B cell (primary cell): ENCODE measurements around the gene AEBP2. TPM values are rescaled to one million over a fixed set of nuclear protein-coding genes. Genes with fewer than 3 reads are reported as not detected.

Source experiments
- ATAC-seq: fragments of 200-7000 bp; cut with Tn5 transposase; one replicate; pipeline ENCODE4 v1.10.0; 2021; ENCODE audit warnings: low read depth, mild to moderate bottlenecking, moderate number of reproducible peaks, moderate library complexity
- CTCF ChIA-PET: fragments of 350-600 bp; sonication (Branson Sonifier 250); formaldehyde crosslinking; loops from one replicate; lab custom pipeline; 2021; ENCODE audit warnings: antibody characterized with exemption, inconsistent platforms; lab: Charles Lee
- POLR2A ChIA-PET: fragments of 350-600 bp; sonication (Branson Sonifier 250); formaldehyde crosslinking; loops from one replicate; lab custom pipeline; 2021; ENCODE audit warnings: antibody characterized with exemption; lab: Charles Lee
- DNase-seq: peaks from one replicate; pipeline ENCODE4 v3.0.0; 2013
- H2AFZ ChIP-seq: 2 replicates; pipeline ENCODE4 v1.6.1; 2012; ENCODE audit warnings: mild to moderate bottlenecking, low read depth, low read length; ENCODE audit not compliant: insufficient read depth, poor library complexity, severe bottlenecking
- H3K27ac ChIP-seq, 2 donors: 1 replicate in 1 of 2; 2 replicates in 1 of 2; pipeline ENCODE4 v1.5.1; 2012 to 2013; ENCODE audit warnings: low read length in 2 of 2, mild to moderate bottlenecking in 2 of 2, moderate library complexity in 1 of 2
- H3K27me3 ChIP-seq, 4 experiments: fragments of 200-600 bp in 1 of 4; sonication (generic) in 1 of 4; replicated peaks in 1 of 4; 1 replicate in 2 of 4; 2 replicates in 2 of 4; pipeline versions ENCODE4 v1.6.1 to v1.7.0; 2013 to 2016; ENCODE audit warnings: low read length in 3 of 4, mild to moderate bottlenecking in 2 of 4, mixed read lengths in 1 of 4, moderate library complexity in 1 of 4; ENCODE audit not compliant: insufficient read depth in 4 of 4, control insufficient read depth in 3 of 4; ENCODE audit errors: control extremely low read depth in 1 of 4
- H3K36me3 ChIP-seq, 2 experiments: replicated peaks in 1 of 2; 1 replicate in 1 of 2; 2 replicates in 1 of 2; pipeline versions ENCODE4 v1.6.1 to v1.7.1; 2013; ENCODE audit warnings: low read length in 1 of 2; ENCODE audit not compliant: insufficient read depth in 2 of 2, control insufficient read depth in 1 of 2; ENCODE audit errors: control extremely low read depth in 1 of 2, extremely low read depth in 1 of 2
- H3K4me1 ChIP-seq, 2 donors: fragments of 200-600 bp in 1 of 2; sonication (generic) in 1 of 2; 1 replicate in 1 of 2; 2 replicates in 1 of 2; pipeline versions ENCODE4 v1.5.1 to v1.6.1; 2013 to 2017; ENCODE audit warnings: low read length in 2 of 2; ENCODE audit not compliant: control insufficient read depth in 2 of 2, insufficient read depth in 2 of 2
- H3K4me2 ChIP-seq: replicated peaks from 2 replicates; pipeline ENCODE3; 2012; ENCODE audit warnings: mild to moderate bottlenecking, low read depth, low read length; ENCODE audit not compliant: poor library complexity, severe bottlenecking
- H3K4me3 ChIP-seq, 5 experiments: fragments of 200-600 bp in 1 of 5; sonication (generic) in 1 of 5; 1 replicate in 3 of 5; 2 replicates in 2 of 5; pipeline versions ENCODE4 v1.5.1 to v1.7.0; 2011 to 2016; ENCODE audit warnings: low read length in 4 of 5, mild to moderate bottlenecking in 4 of 5, low read depth in 2 of 5, control low read depth in 1 of 5, moderate library complexity in 1 of 5; ENCODE audit not compliant: insufficient read depth in 1 of 5; ENCODE audit errors: control extremely low read depth in 1 of 5, extremely low read depth in 1 of 5
- H3K79me2 ChIP-seq: fragments of 200-600 bp; sonication (generic); one replicate; pipeline ENCODE4 v1.6.0; 2016; ENCODE audit warnings: low read length; ENCODE audit not compliant: control insufficient read depth, insufficient read depth
- H3K9ac ChIP-seq: fragments of 200-600 bp; sonication (generic); 2 replicates; pipeline ENCODE4 v1.6.1; 2017; ENCODE audit warnings: mild to moderate bottlenecking, low read length, moderate library complexity
- H3K9me3 ChIP-seq, 3 donors: one replicate each; pipeline versions ENCODE4 v1.6.1 to v1.7.1; 2013; ENCODE audit warnings: low read length in 2 of 3; ENCODE audit not compliant: control insufficient read depth in 2 of 3, insufficient read depth in 1 of 3; ENCODE audit errors: control extremely low read depth in 1 of 3
- H4K20me1 ChIP-seq: 2 replicates; pipeline ENCODE4 v1.6.0; 2012; ENCODE audit warnings: mild to moderate bottlenecking, low read length; ENCODE audit not compliant: insufficient read depth, control insufficient read depth, poor library complexity, severe bottlenecking
- H3K27ac Mint-ChIP-seq: one replicate; pipeline ENCODE4 v1.8.0; 2021; ENCODE audit warnings: mixed read lengths
- H3K27me3 Mint-ChIP-seq: one replicate; pipeline ENCODE4 v1.8.0; 2021; ENCODE audit warnings: mixed read lengths
- H3K4me1 Mint-ChIP-seq: one replicate; pipeline ENCODE4 v1.8.0; 2021; ENCODE audit warnings: mixed read lengths
- H3K4me3 Mint-ChIP-seq: one replicate; pipeline ENCODE4 v1.8.0; 2021; ENCODE audit warnings: mixed read lengths
- H3K9me3 Mint-ChIP-seq: one replicate; pipeline ENCODE4 v1.8.0; 2022; ENCODE audit warnings: mixed read lengths; ENCODE audit not compliant: insufficient read depth
- CTCF ChIP-seq: fragments of 200-600 bp; IDR thresholded peaks from one replicate; pipeline ENCODE4 v1.8.0; 2022; ENCODE audit warnings: antibody characterized with exemption, mild to moderate bottlenecking
- EZH2 ChIP-seq: IDR thresholded peaks from 2 replicates; pipeline ENCODE4 v1.6.1; 2012; ENCODE audit warnings: borderline replicate concordance, low read depth, mild to moderate bottlenecking, moderate library complexity, low read length; ENCODE audit not compliant: insufficient read depth, poor library complexity, severe bottlenecking
- WGBS: methylation state at CpG from one replicate; pipeline ENCODE4 v1.1.5; 2013; ENCODE audit warnings: missing lambda C conversion rate; ENCODE audit not compliant: insufficient coverage; 5-methylcytosine and 5-hydroxymethylcytosine counted together
- intact Hi-C: fragments of 100-400 bp; cut with micrococcal nuclease; formaldehyde crosslinking; loops from one replicate; pipeline ENCODE4 v1.10.0; 2022
- polyA plus RNA-seq: library from polyadenylated mRNA; depleted of rRNA; stranded (reverse); fragments of >200 nt; gene quantifications from 2 replicates; pipeline ENCODE4 v1.2.3, GENCODE V29; 2012
- total RNA-seq, 2 donors: library from RNA; stranded (reverse); fragments of 120-200 nt in 1 of 2; gene quantifications; 1 replicate in 1 of 2; 2 replicates in 1 of 2; pipeline versions ENCODE4 v1.2.3 to v1.2.4, GENCODE V29; 2013 to 2022

AEBP2 gene
- total and polyA plus RNA-seq, 2 donors (not counting 1 experiment from before 2014, with no cell fraction given) = 12.1 to 67.8 TPM

DNA sequence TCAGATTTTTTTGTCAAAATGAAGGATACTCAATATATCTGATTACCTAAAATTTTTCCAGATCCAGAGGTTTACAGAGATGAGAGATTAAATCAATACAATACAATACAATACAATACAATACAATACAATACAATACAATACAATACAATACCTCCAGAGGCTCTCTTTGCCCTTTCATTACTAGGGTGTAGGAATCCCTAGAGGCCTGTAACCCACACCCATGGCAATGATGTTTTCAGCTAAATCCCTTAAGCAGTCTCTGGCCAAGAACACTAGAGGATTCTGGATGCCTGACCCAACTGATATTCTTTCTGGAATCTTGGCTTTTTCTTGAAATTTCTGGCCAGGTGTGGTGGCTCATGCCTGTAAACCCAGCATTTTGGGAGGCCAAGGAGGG lies 23.7 kb upstream of the AEBP2 start:
- no peak for TF ChIP-seq CTCF
- no peak overlapping the region for H2AFZ ChIP-seq
- no peak overlapping the region for H3K4me2 ChIP-seq
- H3K4me1 Mint-ChIP-seq = no peaks in the 10 kb centered on the region
- no peak for DNase-seq
- H3K27ac Mint-ChIP-seq = no peak overlapping the region
- H3K9me3 ChIP-seq = no peaks in the 10 kb centered on the region
- H3K9me3 Mint-ChIP-seq = no peaks in the 10 kb centered on the region
- ATAC-seq = no peak
- H3K4me3 Mint-ChIP-seq = no peak overlapping the region
- H3K36me3 ChIP-seq = no peaks in the 10 kb centered on the region
- POLR2A ChIA-PET = no interaction called here
- H3K9ac ChIP-seq = no peak overlapping the region
- H3K79me2 ChIP-seq = no peaks in the 10 kb centered on the region
- CTCF ChIA-PET = no interaction called here
- no peak overlapping the region for H3K4me3 ChIP-seq
- no peaks in the 10 kb centered on the region for H3K27me3 ChIP-seq
- no peak overlapping the region for H3K27ac ChIP-seq
- intact Hi-C loops = no loop called here
- no peaks in the 10 kb centered on the region for H3K27me3 Mint-ChIP-seq
- no peaks in the 10 kb centered on the region for H3K4me1 ChIP-seq
- H4K20me1 ChIP-seq = no peaks in the 10 kb centered on the region

DNA sequence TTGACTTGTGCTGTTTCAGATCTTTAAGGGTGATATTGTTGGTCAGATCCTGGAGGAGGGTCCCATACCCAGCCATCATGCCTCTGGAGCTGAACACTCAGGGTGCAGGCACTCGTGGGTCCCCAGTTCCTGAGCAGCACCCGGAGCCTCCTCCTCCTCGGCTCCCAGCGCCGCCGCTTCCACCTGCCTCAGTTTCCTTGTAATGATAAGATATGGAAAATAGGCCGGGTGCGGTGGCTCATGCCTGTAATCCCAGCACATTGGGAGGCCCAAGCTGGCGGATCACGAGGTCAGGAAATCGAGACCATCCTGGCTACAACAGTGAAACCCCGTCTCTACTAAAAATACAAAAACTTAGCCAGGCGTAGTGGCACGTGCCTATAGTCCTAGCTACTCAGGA lies 20.2 kb upstream of the AEBP2 start:
- intact Hi-C loops = no loop called here
- Histone ChIP-seq H3K27ac (no peak overlapping the region), H4K20me1 (no peaks in the 10 kb centered on the region), H3K36me3 (no peaks in the 10 kb centered on the region), H3K4me1 (no peaks in the 10 kb centered on the region), H3K27me3 (no peaks in the 10 kb centered on the region), H3K4me2 (no peak overlapping the region), H2AFZ (no peak overlapping the region), H3K79me2 (no peaks in the 10 kb centered on the region), H3K9me3 (no peaks in the 10 kb centered on the region), H3K4me3 (no peak overlapping the region), H3K9ac (no peak overlapping the region)
- ChIA-PET CTCF (no interaction called here), POLR2A (no interaction called here)
- no peak for DNase-seq
- H3K9me3 Mint-ChIP-seq = no peaks in the 10 kb centered on the region
- no peaks in the 10 kb centered on the region for H3K27me3 Mint-ChIP-seq
- H3K4me3 Mint-ChIP-seq = no peak overlapping the region
- no peaks in the 10 kb centered on the region for H3K4me1 Mint-ChIP-seq
- no peak for TF ChIP-seq EZH2
- no peak for TF ChIP-seq CTCF
- WGBS = 100% methylated on average over 2 of the region's 14 CpGs
- H3K27ac Mint-ChIP-seq = no peak overlapping the region
- no peak for ATAC-seq
